HG03342 (cell line): ENCODE results near the gene TNFAIP2.
"Not testable (repeated sequence)": the region's sequence is repeated elsewhere in the genome, so short reads cannot be mapped to it uniquely, and the experiment has no call there.

Source experiments
- ATAC-seq: cut with Tn5 transposase; IDR thresholded peaks from one replicate; pipeline ENCODE4 v1.9.1; 2021; ENCODE audit warnings: mild to moderate bottlenecking, moderate library complexity; ENCODE audit not compliant: unreplicated experiment

TNFAIP2 gene

DNA sequence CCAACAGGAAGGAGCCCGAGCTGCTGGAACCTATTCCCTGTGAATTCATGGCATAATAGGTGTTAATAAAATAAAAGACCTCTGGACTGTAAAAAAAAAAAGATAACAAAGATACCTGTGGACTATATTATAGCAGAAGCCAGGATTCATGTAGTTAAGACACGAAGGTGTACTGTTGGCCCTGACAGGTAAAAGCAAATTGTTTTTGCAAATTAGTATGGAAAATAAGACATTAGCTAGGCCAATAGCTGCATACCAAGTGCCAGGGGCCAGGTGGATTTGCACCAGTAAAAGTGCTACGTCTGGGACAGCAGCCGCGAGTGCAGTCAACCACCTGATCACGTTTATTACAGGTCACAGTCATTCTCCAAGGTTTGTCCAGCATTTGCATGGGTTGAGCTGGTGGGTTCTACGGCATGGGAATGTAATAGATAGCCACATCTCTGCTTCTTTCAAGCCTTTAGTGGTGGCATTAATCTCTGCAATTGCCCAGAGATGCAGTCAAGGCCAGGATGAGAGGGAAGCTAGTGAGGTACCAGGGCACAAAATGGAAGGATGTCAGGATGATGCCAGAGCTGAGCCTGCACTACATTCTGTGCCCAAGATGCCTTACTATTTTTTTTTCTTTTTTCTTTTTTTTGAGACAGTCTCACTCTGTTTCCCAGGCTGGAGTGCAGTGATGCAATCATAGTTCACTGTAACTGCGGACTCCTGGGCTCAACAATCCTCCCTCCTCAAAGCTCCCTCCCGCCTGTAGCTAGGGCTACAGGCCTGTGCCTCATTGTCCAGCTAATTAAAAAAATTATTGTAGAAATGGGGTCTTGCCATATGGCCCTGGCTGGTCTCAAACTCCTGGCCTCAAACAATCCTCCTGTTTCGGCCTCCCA is 26.3 kb downstream of the TNFAIP2 start:
- ATAC-seq: no peak

DNA sequence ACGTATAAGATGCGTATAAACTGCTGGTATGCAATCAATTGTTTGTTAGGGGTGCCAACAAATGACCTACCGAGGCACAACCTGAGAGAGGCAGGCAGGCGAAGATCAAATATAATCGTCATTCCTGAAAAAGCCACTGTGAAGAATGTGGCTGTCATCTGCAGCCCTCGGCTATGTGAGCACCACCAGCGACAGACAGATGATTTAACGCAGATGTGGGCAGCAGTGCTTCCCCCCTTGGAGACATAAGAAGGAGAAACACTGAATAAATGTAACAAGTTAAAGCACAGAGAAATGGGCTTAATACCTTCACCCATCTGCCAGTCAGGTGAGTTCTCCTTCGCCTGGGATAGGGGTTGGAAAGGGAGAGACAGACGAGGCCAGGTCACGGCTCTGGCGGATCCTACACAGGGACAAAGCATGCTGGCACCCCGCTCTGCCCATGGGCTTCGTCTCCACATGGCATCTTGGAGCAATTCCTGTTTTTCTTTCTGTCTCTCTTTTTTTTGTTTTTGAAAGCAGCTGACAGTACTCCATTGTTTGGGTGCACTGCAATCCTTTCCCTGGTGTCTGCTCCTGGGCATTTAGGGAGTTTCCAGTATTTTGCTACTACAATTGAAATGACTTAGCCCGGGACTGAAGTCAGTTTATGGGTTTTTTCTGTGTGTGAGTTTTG is 28.1 kb downstream of the TNFAIP2 start:
- ATAC-seq: no peak

DNA sequence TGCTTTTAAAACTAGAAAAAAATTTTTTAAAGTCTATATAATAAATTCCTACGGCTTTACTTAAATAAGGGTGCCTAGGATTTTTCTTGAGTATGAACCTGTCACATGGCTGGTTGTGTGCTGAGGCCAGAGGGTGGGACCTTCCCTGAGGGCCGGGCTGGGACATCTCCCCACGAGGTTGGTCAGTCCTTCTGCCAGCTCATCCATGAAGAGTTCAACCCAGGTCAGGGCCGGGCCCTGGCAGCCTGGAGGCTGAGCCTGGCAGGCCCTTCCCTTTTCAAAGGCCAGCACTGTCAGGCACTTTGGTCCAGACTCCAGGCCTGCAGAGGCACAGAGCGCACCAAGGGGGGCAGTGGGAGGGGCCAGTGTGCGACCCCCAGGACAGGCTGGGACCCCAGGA is 31.7 kb downstream of the TNFAIP2 start:
- ATAC-seq: no peak

DNA sequence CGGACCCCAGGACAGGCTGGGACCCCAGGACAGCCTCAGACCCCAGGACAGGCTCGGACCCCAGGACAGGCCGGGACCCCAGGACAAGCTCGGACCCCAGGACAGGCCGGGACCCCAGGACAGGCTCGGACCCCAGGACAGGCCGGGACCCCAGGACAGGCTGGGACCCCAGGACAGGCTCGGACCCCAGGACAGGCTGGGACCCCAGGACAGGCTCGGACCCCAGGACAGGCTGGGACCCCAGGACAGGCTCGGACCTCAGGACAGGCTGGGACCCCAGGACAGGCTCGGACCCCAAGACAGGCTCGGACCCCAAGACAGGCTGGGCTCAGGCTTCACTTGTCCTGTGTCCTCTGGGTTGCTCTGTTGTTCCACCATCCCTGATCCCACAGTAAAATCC is 32.2 kb downstream of the TNFAIP2 start:
- ATAC-seq: not testable (repeated sequence)

DNA sequence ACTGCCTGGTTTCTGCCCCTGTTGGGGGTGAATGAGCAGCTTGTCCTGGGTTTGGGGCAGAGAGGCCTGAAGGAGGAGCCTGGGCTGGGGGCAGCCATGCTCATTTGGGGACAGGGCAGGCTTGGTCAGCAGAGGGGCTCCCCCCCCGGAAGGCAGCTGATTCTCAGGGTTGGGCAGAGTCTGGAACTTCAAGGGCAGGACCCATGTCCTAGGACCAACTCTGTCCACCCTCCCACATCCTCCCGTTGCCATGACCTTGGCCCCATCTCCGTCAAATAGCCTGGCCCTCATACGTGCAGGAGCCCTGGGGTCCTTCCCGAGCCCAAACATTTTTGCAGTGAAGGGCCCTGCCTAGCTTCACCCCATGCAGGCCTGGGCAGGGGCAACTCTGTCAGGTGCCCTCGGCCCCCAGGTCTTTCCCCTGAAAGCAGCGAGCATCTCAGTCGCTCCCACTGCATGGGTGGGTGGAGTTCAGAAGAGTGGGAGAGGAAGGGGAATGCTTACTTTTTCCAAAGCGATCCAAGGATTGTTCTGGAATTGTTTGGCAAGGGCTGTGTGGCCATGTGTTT is 32.6 kb downstream of the TNFAIP2 start:
- ATAC-seq: no peak

DNA sequence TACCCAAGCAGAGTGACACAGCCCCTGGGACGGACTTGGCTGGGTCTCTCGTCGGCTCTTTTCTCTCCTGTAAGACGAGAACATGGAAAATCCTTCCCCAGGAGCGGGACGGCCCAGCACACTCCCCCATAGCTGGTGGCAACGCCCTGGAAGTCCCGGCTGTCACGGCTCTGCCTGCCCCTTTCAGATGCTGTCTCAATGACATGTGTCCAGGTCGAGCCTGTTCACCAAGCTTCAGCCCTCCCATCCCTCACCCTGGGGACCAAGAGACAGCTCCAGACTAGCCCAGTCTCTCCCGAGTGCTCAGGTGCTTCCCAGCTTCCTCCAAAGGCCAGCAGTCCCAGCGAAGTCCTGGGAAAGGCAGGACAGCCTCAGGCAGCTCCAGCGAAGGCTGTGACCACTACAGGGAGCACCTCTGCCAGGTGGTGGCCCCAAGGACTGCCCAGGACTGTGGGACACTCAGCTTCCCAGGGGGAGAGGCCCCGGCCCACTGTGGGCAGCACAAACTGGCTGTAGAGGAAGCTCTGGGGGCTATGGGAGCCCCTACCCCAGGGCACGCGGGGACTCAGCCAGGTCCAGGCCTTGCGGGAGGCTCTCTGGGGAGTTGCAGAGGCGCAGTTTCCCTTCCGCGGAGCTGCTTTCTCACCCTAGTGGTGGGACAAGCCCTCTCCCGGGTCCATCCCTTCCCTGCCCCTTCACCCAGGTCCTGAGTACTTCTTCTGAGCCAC is 33.6 kb downstream of the TNFAIP2 start:
- no peak for ATAC-seq

DNA sequence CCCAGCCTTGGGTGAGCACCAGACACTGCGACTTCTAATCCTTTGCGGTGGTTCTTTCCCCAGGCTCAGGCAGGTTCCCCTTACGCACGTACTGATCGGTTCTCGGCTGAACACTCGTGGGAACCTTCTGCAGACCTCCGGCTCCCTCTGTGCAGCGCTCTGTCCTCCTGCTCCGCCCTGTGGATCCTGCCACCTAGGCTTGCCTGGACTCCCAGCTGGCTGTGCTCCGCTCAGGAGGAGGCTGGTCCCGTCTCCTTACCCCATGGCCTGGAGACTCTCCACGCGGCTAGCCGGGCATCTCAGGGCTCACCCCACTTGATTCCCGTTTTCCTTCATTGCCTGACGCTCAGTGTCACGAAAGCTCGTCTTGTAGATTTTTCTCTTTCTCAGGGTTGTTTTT is 34.7 kb downstream of the TNFAIP2 start:
- no peak for ATAC-seq

DNA sequence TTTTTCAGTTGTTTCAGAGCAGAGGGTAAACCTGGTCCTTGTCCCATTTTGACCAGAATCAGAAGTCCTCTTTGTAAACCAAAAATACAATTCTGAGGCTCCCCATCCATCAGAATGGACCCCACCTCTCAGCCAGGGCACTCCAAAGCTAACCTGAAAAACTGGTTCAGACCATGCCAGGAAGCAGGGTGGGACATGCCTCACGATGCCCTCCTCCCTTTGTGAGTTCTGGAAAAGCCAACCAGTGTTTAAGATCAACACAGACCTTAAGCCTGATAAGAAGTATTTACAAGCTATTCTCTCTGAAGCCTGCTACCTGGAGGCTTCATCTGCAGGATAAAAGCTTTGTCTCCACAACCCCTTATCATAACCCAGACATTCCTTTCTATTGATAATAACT is 35.4 kb downstream of the TNFAIP2 start:
- ATAC-seq: no peak

DNA sequence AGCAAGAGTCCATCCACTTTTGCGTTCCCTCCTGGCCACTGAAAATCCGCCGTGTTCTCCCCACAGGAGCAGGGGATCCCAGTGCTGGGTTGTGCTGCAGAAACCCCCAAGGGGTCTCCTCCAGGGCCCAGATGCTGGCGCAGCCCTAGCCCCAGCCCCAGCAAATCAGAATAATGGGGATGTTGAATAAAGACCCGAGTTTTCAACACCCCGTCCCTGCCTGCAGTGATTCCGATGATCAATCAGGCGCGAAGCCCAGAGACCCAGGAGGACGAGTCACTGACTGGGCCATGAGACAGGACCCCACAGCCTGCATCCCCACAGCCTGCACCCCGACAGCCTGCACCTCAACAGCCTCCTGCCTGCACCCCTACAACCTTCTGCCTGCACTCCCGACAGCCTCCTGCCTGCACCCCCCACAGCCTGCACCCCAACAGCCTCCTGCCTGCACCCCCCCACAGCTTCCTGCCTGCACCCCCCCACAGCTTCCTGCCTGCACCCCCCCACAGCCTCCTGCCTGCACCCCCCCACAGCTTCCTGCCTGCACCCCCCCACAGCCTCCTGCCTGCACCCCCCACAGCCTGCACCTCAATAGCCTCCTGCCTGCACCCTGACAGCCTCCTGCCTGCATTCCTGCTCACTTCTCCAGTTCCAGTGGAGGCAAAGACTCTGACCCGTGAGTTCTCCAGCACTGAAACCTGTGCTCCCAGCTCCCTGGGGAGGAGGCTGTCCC is 37.2 kb downstream of the TNFAIP2 start:
- no peak for ATAC-seq

DNA sequence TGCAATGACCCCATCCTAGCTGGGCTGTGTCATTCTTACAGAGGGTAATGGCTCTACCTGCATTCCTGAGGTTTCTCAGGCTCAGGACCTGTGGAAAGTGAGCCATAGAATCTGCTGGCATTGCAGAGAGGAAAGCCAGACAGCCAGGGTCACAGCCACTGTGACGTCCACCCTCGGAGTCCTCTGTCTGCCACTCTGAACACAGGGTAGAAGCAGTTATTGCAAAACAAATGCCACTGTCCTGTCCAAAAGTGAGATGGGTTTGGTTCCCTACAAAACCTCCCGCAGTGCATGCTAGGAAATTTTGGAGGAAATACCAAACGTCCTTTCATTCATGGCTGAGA is 37.8 kb downstream of the TNFAIP2 start:
- ATAC-seq: no peak

DNA sequence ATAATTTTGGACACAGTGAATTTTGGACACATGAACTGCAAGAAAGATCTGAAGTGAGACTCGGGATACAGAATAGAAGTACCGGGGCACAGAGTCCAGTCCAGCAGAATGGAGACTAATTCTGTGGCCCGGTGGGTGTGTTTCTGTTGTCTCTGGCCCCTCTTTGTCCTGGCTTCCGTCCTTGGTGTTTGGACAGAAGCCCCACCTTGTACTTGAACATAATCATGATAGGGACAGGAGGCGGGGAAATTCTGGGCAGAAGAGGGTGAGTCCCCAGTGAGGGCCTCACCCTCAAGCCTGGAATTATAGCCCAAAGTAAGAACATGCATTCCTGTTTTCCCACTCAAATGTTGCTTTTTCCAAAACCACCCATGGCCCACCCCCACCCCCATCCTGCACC is 39.9 kb downstream of the TNFAIP2 start:
- ATAC-seq: no peak

DNA sequence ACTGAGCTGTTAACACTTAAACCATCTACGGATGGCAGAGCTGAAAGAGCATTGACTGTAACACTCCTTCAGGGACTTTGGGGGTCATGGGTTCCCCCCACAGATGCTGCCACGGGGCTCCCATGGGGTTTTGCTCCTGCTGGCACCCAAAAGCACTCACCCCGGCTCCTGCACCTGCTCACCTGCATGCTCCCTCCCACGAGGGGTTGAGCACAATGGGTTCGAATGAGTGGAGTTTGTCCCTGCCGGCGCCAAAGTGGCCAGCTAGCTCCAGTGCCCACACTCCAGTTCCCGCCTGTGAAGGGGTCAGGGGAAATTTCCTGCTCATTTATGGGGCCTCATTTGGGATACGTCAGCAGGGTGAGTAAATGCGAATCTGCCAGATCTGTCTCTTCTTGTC is 40.7 kb downstream of the TNFAIP2 start:
- no peak for ATAC-seq

DNA sequence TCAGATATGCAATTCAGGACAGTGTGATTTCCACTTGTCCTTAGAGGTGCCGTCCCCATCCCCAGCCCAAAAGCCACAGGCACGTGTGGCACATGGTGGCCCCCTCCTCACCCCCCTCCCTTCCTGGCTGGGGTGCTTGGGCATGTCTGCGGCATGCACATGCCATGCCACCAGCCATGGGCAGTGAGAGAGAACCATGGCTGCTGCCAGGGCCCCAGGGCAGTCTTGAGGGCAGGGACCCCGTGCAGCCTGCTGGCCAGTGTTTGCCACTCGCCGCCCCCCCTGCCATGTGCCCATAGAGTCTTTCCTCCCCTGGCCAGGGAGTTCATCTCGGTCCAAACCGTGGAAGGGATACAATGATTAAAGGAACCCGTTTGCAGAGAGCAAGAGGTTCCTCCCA is 41.5 kb downstream of the TNFAIP2 start:
- no peak for ATAC-seq

DNA sequence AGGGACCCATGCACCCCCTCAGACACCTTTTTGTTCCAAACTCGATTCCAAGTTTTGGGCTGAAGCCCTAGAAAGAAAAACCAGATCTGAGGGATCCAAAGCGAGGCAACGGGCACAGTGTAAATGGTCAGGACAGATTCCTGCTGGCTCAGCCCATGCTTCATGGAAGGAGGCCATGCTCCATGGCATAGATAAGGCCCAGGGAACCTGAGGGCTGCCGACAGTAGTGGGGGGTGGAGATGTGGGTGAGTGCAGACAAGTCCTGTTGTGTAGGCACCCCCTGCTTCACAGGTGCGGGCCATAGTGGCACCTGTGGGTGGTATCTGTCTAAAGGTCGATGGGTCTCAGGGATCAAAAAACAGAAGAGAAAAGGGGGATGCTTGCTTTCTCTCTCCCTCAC is 42.1 kb downstream of the TNFAIP2 start:
- ATAC-seq: no peak

DNA sequence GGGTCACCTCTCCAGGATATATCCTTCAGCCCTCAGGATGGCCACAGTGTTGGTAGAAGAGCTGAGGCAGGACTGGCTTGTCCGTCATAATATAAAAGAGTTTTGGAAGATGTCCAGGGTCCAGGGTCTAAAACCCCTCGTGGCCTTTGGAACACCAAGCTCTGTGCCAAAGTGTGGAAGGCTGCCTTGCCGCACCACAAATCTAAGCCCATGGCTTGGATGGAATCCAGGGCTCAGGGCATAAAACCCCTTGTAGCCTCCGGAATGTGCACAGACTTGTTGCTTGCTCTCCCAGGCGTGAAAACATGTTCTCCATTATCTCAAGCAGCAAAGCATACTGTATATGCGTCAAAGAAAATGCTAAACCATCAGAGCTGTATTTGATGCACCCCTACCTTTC is 46.7 kb downstream of the TNFAIP2 start:
- ATAC-seq: no peak

DNA sequence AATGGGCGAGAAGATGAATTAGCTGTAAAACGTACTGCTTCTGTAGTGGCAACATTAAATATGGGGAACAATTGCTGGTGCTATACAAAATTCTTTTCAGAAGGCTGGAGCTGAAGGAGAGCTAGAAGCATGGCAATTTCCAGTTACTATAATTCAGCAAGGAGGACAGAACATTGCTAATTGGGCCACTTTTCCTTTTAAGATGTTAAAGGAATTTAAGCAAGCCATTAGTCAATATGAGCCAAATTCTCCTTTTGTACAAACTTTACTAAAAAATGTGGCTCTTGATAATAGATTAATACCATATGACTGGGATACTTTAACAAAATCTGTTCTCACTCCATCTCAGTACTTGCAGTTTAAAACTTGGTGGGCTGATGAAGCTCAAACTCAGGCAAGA is 47.9 kb downstream of the TNFAIP2 start:
- ATAC-seq: not testable (repeated sequence)

DNA sequence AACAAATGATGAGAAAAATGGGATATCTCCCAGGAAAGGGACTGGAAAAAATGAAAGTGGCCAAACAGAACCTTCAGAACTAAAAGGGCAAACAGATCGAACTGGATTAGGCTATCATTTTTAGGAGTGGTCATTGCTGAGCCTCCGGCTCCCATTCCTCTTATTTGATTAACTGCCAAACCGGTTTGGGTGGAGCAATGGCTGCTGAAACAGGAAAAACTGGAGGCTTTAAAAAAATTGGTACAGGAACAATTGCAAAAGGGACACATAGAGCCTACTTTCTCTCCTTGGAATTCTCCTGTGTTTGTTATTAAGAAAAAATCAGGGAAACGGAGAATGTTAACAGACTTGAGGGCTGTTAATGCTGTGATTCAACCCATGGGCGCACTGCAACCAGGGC is 49.7 kb downstream of the TNFAIP2 start:
- ATAC-seq: no peak

DNA sequence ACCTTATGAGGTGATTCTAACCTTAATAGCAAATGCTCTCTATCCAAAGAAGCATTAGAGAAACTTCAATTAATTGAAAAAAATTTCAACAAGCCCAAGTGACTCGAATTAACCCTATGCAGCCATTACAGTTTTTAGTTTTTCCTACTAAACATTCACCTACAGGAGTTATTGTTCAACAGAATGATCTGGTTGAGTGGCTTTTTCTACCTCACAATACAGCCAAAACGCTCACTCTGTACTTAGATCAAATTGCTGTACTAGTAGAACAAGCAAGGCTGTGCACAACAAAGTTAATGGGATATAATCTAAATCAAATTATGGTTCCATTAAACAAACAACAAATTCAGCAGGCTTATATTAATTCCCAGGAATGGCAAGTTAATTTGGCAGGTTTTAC is 50.6 kb downstream of the TNFAIP2 start:
- not testable (repeated sequence) for ATAC-seq

DNA sequence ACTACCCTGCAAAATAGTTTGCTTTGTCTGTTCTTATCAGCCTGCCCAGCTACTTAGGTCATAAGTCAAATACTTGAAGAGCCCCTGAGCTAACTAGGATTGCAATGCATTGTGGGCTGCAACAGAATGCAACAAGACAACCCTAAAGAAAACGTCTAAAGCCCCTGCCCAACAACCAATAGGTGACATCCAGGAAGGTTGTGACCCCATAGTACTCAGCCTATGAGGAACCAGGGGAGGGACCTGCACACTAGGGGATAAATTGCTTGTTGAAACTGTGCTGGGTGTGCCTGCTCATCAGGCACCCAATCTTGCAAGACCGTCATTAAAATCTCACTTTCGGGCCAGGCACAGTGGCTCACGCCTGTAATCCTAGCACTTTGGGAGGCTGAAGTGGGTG is 52.9 kb downstream of the TNFAIP2 start:
- ATAC-seq: not testable (repeated sequence)

DNA sequence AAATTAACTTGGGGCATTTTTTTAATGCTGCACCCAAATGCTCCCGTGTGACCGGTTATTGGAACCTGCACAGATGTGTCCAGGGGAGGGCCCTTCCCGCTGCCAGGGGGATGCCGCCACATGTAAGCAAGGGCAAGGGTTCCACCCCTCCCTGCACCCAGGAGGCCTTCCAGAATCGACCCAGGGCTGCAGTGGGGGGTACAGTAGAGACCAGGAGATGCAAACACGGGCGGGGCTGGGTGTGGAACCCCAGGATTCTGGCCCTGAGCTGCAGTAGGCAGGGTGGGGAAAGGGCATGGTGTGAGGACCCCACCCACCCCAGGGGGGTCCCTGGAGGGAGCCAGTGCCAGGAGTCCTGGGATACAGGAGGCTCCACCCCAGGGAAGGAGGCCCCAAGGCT is 54.1 kb downstream of the TNFAIP2 start:
- no peak for ATAC-seq

DNA sequence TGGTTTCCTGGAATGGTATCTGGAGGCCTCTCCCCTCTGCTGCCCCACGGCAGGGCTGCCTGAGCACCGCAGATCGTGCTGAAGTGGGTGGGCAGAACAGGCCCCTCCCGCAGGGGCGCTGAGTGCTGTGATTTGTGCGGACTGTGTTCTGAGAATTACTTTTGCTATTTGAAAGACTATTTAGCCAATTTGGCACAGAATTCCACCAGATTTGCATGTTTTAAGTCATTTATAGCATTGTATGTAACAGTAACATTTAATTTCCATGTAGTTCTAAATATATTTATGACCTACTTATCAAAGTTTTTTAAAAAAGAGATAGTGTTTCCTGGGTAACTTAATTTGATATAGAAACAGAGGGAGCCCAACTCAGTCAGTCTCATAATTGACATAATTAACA is 55.3 kb downstream of the TNFAIP2 start:
- ATAC-seq: no peak
